ENCODE data around the gene LRRTM1.

DNA sequence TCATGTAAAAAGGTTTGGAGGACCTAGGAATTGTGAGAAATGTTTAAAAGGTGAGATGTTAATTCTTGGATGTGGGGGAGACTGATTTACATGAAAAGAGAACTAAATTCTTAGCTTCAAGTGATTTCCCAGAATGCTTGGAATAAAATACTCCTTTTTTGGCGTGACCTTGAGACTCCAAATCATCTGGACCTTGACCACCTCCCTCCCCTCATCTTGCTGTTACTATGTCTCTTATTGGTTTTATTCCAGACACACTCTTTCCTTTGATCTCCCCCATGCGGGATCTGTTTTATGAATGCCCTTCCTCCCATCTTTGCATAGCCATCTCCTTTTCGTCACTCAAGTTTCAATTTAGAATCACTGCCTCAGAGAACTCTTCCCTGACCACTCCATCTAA is 20.0 kb upstream of the LRRTM1 start:
- TF ChIP-seq CTCF (IDR thresholded peaks at IDR 0.05; ENCODE audit: insufficient read depth, low read length) (no peak), SPI1 (IDR thresholded peaks at IDR 0.05; ENCODE audit: borderline replicate concordance, low read depth) (no peak)
